Stomach (tissue), 9 donors: ENCODE measurements around the gene TAPBPL. TPM values are rescaled to one million over a fixed set of nuclear protein-coding genes. Genes with fewer than 3 reads are reported as not detected.
"Not testable (repeated sequence)": the region's sequence is repeated elsewhere in the genome, so short reads cannot be mapped to it uniquely, and the experiment has no call there.

ENCODE experiments used
- DNase-seq, 2 donors: peaks; one replicate each; pipeline versions ENCODE4 v3.0.0 to v3.0.0-alpha.2; 2013 to 2019
- H3K27ac ChIP-seq, 5 donors: fragments of 200-600 bp in 4 of 5; sonication (generic) in 4 of 5; one replicate each; pipeline ENCODE4 v1.5.1; 2013 to 2019; ENCODE audit warnings: mild to moderate bottlenecking in 1 of 5, moderate library complexity in 1 of 5
- H3K27me3 ChIP-seq, 3 donors: fragments of 200-600 bp; sonication (generic); one replicate each; pipeline ENCODE4 v1.5.1; 2017 to 2019; ENCODE audit warnings: mixed run types in 1 of 3
- H3K36me3 ChIP-seq, 4 donors: fragments of 200-600 bp; sonication (generic); 1 replicate in 3 of 4; 2 replicates in 1 of 4; pipeline ENCODE4 v1.5.1; 2016 to 2019
- H3K4me1 ChIP-seq, 4 donors: fragments of 200-600 bp; sonication (generic); one replicate each; pipeline ENCODE4 v1.5.1; 2016 to 2019
- H3K4me3 ChIP-seq, 4 donors: fragments of 200-600 bp; sonication (generic) in 3 of 4; one replicate each; pipeline ENCODE4 v1.5.1; 2016 to 2019; ENCODE audit warnings: mild to moderate bottlenecking in 1 of 4
- H3K9me3 ChIP-seq, 4 donors: fragments of 200-600 bp; sonication (generic); one replicate each; pipeline ENCODE4 v1.5.1; 2016 to 2019
- CTCF ChIP-seq, 7 experiments: fragments of 450-650 bp in 4 of 7; fragments of 200-600 bp in 3 of 7; sonication (generic) in 3 of 7; IDR thresholded peaks; one replicate each; pipeline ENCODE4 v1.5.1; 2016 to 2019; ENCODE audit warnings: antibody characterized with exemption in 7 of 7, control low read depth in 2 of 7, mild to moderate bottlenecking in 1 of 7
- EP300 ChIP-seq: sonication (generic); formaldehyde crosslinking; IDR thresholded peaks from one replicate; pipeline ENCODE4 v1.6.1; 2017; ENCODE audit warnings: antibody characterized with exemption
- POLR2A ChIP-seq, 4 donors: fragments of 450-650 bp; IDR thresholded peaks; one replicate each; pipeline ENCODE4 v1.6.1; 2016; ENCODE audit warnings: antibody characterized with exemption in 4 of 4, control low read depth in 2 of 4, mild to moderate bottlenecking in 1 of 4, moderate library complexity in 1 of 4
- POLR2AphosphoS5 ChIP-seq, 3 donors: sonication (generic); formaldehyde crosslinking; IDR thresholded peaks; one replicate each; pipeline ENCODE4 v1.6.1; 2016; ENCODE audit warnings: antibody characterized with exemption in 3 of 3
- WGBS, 5 donors: extraction: QIAGEN DNeasy Blood & Tissue Kit in 3 of 5; methylation state at CpG; one replicate each; pipeline versions ENCODE4 v1.1.5 to v1.1.7; 2013 to 2018; 5-methylcytosine and 5-hydroxymethylcytosine counted together
- intact Hi-C: fragments of 100-400 bp; cut with DNase I; formaldehyde crosslinking; loops from one replicate; pipeline ENCODE4 v1.15.1; 2023; ENCODE audit warnings: low total_unique reads
- polyA plus RNA-seq, 3 donors: library from polyadenylated mRNA; stranded (reverse); fragments of 200-250 nt; gene quantifications; one replicate each; pipeline ENCODE4 v1.2.3, GENCODE V29; 2013
- total RNA-seq, 5 donors: library from RNA; depleted of rRNA; stranded (reverse); fragments of >200 nt; gene quantifications; one replicate each; pipeline versions ENCODE4 v1.1.0 to v1.2.3, GENCODE V29; 2014 to 2016
- donor health status: healthy with polysubstance abuse.
- donor health status: Bipolar disorder and iron deficiency.
- donor health status: healthy.

TAPBPL gene
- total and polyA plus RNA-seq, 8 donors = 13.0 to 115 (median 15.5) TPM

GRCh38 chr12:6472491-6472890 lies 20.6 kb downstream of the TAPBPL start:
- Histone ChIP-seq H3K36me3 (no peaks in the 10 kb centered on the region), H3K9me3 (no peaks in the 10 kb centered on the region), H3K4me3 (no peak overlapping the region), H3K27me3 (no peaks in the 10 kb centered on the region), H3K27ac (no peak overlapping the region), H3K4me1 (peaks cover 30 to 35% (median 31%) of the 10 kb centered on the region in 4 donors)
- DNase-seq = no peak
- TF ChIP-seq POLR2AphosphoS5 (IDR thresholded peaks at IDR 0.05) = no peak
- TF ChIP-seq POLR2A (IDR thresholded peaks at IDR 0.05) = no peak
- TF ChIP-seq CTCF (IDR thresholded peaks at IDR 0.05) = no peak
- no peak for TF ChIP-seq EP300
- 79 to 89% (median 83%) methylated on average over 11 of the region's 11 CpGs for WGBS, 5 donors
- intact Hi-C loops = no loop called here

- 86 to 93% (median 92%) methylated on average over 22 to 44 of the region's 48 CpGs for WGBS, 5 donors
- H3K9me3 ChIP-seq, DNase-seq, H3K4me1 ChIP-seq, H3K27me3 ChIP-seq, intact Hi-C loops, H3K27ac ChIP-seq, H3K4me3 ChIP-seq, H3K36me3 ChIP-seq: not testable (repeated sequence)
Observed at GRCh38 chr12:6475233-6475975, 23.6 kb downstream of the TAPBPL start.

GRCh38 chr12:6476489-6476888 lies 24.6 kb downstream of the TAPBPL start:
- WGBS, 5 donors = 60 to 73% (median 65%) methylated on average over 3 of the region's 3 CpGs
- Histone ChIP-seq H3K27me3 (no peaks in the 10 kb centered on the region), H3K4me1 (peaks cover under 1 to 4% (median 1%) of the 10 kb centered on the region in 4 donors), H3K27ac (no peak overlapping the region), H3K9me3 (no peaks in the 10 kb centered on the region), H3K36me3 (no peaks in the 10 kb centered on the region), H3K4me3 (no peak overlapping the region)
- DNase-seq = no peak
- TF ChIP-seq POLR2AphosphoS5 (IDR thresholded peaks at IDR 0.05) (no peak), EP300 (no peak), CTCF (IDR thresholded peaks at IDR 0.05) (no peak), POLR2A (IDR thresholded peaks at IDR 0.05) (no peak)
- intact Hi-C loops = no loop called here

- H3K4me1 ChIP-seq, H3K36me3 ChIP-seq, intact Hi-C loops, H3K4me3 ChIP-seq, H3K9me3 ChIP-seq, H3K27ac ChIP-seq, H3K27me3 ChIP-seq, DNase-seq: not testable (repeated sequence)
- WGBS, 5 donors = 90 to 98% (median 95%) methylated on average over 20 to 37 of the region's 37 CpGs
Observed at GRCh38 chr12:6477601-6478377, 25.9 kb downstream of the TAPBPL start.

- no peaks in the 10 kb centered on the region for H3K9me3 ChIP-seq
- no peak for DNase-seq
- intact Hi-C loops = no loop called here
- H3K27ac ChIP-seq = no peak overlapping the region
- no peaks in the 10 kb centered on the region for H3K36me3 ChIP-seq
- H3K27me3 ChIP-seq = no peaks in the 10 kb centered on the region
- TF ChIP-seq EP300 (no peak), CTCF (IDR thresholded peaks at IDR 0.05) (no peak)
- WGBS, 5 donors = 82 to 95% (median 90%) methylated on average over 19 to 20 of the region's 20 CpGs
- no peak overlapping the region for H3K4me3 ChIP-seq
- no peaks in the 10 kb centered on the region for H3K4me1 ChIP-seq
Observed at GRCh38 chr12:6478416-6478815, 26.6 kb downstream of the TAPBPL start.
